NK-92 treated with Interleukin-12 subunit alpha and Interleukin-12 subunit beta, amount 100 ng/mL, for 24 hours (cell line): Measurements from ENCODE around the gene NOS2.
"Not testable (repeated sequence)": the region's sequence is repeated elsewhere in the genome, so short reads cannot be mapped to it uniquely, and the experiment has no call there.

Experiments used
- DNase-seq: peaks from one replicate; lab custom pipeline; 2025; lab: John Stamatoyannopoulos, UW

Gene NOS2

GRCh38 chr17:27800522-27800921 is at the start of gene NOS2:
Gene NOS2, minus strand, starts transcription at chr17:27800529. Its CDS starts 1,720 bp downstream, at chr17:27798809.
- no peak for DNase-seq

- no peak for DNase-seq
These were observed 49.3 kb upstream of the NOS2 start for GRCh38 chr17:27849474-27850185.

GRCh38 chr17:27848931-27849330 is 48.6 kb upstream of the NOS2 start:
- DNase-seq, result no peak

- not testable (repeated sequence) for DNase-seq
These were observed 46.5 kb upstream of the NOS2 start for GRCh38 chr17:27846808-27847307.

- no peak for DNase-seq
These were observed 45.8 kb upstream of the NOS2 start for GRCh38 chr17:27846042-27846655.

GRCh38 chr17:27845264-27846041 is 45.1 kb upstream of the NOS2 start:
- DNase-seq, result no peak

- DNase-seq, result no peak
These were observed 40.4 kb upstream of the NOS2 start for GRCh38 chr17:27840688-27841087.

GRCh38 chr17:27840406-27840678 is 40.0 kb upstream of the NOS2 start:
- DNase-seq, result not testable (repeated sequence)

GRCh38 chr17:27839571-27840405 is 39.5 kb upstream of the NOS2 start:
- DNase-seq, result not testable (repeated sequence)

- DNase-seq, result not testable (repeated sequence)
These were observed 38.3 kb upstream of the NOS2 start for GRCh38 chr17:27838607-27839006.

- DNase-seq, result not testable (repeated sequence)
These were observed 37.4 kb upstream of the NOS2 start for GRCh38 chr17:27837769-27838168.

- DNase-seq, result no peak
These were observed 36.3 kb upstream of the NOS2 start for GRCh38 chr17:27836651-27837050.

GRCh38 chr17:27834571-27834970 is 34.2 kb upstream of the NOS2 start:
- DNase-seq, result no peak

- DNase-seq, result no peak
These were observed 32.5 kb upstream of the NOS2 start for GRCh38 chr17:27832831-27833230.

GRCh38 chr17:27829888-27830287 is 29.6 kb upstream of the NOS2 start:
- DNase-seq, result not testable (repeated sequence)

GRCh38 chr17:27829143-27829711 is 28.9 kb upstream of the NOS2 start:
- DNase-seq, result not testable (repeated sequence)

GRCh38 chr17:27825459-27825858 is 25.1 kb upstream of the NOS2 start:
- no peak for DNase-seq

GRCh38 chr17:27824745-27825144 is 24.4 kb upstream of the NOS2 start:
- no peak for DNase-seq

GRCh38 chr17:27824176-27824715 is 23.9 kb upstream of the NOS2 start:
- DNase-seq, result no peak

- not testable (repeated sequence) for DNase-seq
These were observed 21.8 kb upstream of the NOS2 start for GRCh38 chr17:27822108-27822507.

- no peak for DNase-seq
These were observed 21.0 kb upstream of the NOS2 start for GRCh38 chr17:27821318-27821717.
